Testis (tissue), 2 donors: ENCODE measurements around the gene PPIL1.

Experiments used
- POLR2A ChIP-seq: fragments of 450-650 bp; IDR thresholded peaks from one replicate; pipeline ENCODE4 v1.6.1; 2017; ENCODE audit warnings: antibody characterized with exemption, mild to moderate bottlenecking, moderate library complexity
- TF ChIP-seq, protein P1 (sequence below), 3 experiments: fragments of 450-650 bp in 2 of 3; fragments of 200-600 bp in 1 of 3; sonication (generic) in 1 of 3; IDR thresholded peaks; one replicate each; pipeline ENCODE4 v1.5.1; 2016 to 2019; ENCODE audit warnings: antibody characterized with exemption in 3 of 3, mild to moderate bottlenecking in 2 of 3, moderate library complexity in 1 of 3

DNA sequence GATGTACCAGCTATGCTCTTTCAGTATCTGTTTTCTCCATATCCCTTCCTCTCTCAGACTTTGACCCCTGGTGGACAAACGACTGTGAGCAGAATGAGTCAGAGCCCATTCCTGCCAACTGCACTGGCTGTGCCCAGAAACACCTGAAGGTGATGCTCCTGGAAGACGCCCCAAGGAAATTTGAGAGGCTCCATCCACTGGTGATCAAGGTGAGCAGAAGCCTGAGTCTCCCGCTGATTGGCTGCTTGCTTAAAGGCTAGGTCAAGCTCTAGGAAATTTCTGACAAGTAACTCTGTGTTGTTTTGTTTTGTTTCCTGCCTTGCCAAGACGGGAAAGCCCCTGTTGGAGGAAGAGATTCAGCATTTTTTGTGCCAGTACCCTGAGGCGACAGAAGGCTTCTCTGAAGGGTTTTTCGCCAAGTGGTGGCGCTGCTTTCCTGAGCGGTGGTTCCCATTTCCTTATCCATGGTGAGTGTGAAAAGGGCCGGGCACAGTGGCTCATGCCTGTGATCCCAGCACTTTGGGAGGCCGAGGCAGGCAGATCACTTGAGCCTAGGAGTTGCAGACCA, 39.7 kb upstream of the PPIL1 start:
- TF ChIP-seq, protein P1, sequence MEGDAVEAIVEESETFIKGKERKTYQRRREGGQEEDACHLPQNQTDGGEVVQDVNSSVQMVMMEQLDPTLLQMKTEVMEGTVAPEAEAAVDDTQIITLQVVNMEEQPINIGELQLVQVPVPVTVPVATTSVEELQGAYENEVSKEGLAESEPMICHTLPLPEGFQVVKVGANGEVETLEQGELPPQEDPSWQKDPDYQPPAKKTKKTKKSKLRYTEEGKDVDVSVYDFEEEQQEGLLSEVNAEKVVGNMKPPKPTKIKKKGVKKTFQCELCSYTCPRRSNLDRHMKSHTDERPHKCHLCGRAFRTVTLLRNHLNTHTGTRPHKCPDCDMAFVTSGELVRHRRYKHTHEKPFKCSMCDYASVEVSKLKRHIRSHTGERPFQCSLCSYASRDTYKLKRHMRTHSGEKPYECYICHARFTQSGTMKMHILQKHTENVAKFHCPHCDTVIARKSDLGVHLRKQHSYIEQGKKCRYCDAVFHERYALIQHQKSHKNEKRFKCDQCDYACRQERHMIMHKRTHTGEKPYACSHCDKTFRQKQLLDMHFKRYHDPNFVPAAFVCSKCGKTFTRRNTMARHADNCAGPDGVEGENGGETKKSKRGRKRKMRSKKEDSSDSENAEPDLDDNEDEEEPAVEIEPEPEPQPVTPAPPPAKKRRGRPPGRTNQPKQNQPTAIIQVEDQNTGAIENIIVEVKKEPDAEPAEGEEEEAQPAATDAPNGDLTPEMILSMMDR (IDR thresholded peaks at IDR 0.05) = peak in 1 of 3 experiments; percentile 7
- TF ChIP-seq POLR2A = no peak
